SU-DHL-6 (cell line): ENCODE data around the gene PIGO.

ENCODE experiments used
- CTCF ChIP-seq: fragments of 200-600 bp; sonication (generic); IDR thresholded peaks from one replicate; pipeline ENCODE4 v1.5.1; 2017; ENCODE audit warnings: antibody characterized with exemption, mild to moderate bottlenecking, low read length, moderate library complexity; ENCODE audit not compliant: insufficient read depth, poor library complexity, severe bottlenecking
- EZH2phosphoT487 ChIP-seq: fragments of 200-600 bp; sonication (generic), shearing (Covaris generic); conservative IDR thresholded peaks from 2 replicates; pipeline ENCODE4 v1.6.1; 2018; ENCODE audit warnings: mild to moderate bottlenecking, antibody characterized with exemption, low read length, moderate library complexity, mixed read lengths

- no peak for TF ChIP-seq CTCF
- TF ChIP-seq EZH2phosphoT487: no peak
Observed at GRCh38 chr9:35054185-35054835, 42.1 kb downstream of the PIGO start.
